ENCODE measurements around the gene CLIC5. TPM values are rescaled to one million over a fixed set of nuclear protein-coding genes. Genes with fewer than 3 reads are reported as not detected.

CLIC5 gene
- total and polyA plus RNA-seq, 2 of the 8 experiments (the other 6 are each of a cell fraction or from before 2014, with no cell fraction given): 0.12 to 0.15 TPM

- no peak overlapping the region for H2BK120ac ChIP-seq (replicated peaks; ENCODE audit: low read depth, low read length)
- DNase-seq (ENCODE audit: low read depth in 1 of 2, low spot score in 2 of 2) (no peak), FAIRE-seq (no peak)
- H3K27me3 ChIP-seq (replicated peaks in 1 of 4; ENCODE audit: control insufficient read depth in 3 of 4, extremely low read depth in 1 of 4, insufficient read depth in 3 of 4, low read length in 3 of 4): peaks cover 14 to 31% (median 22%) of the 10 kb centered on the region in 4 experiments
- no peaks in the 10 kb centered on the region for H4K20me1 ChIP-seq (replicated peaks in 1 of 2; ENCODE audit: control insufficient read depth in 1 of 2, insufficient read depth in 2 of 2, low read length in 2 of 2)
- H3K9me3 ChIP-seq (ENCODE audit: insufficient read depth in 2 of 2, low read depth in 1 of 2, low read length in 1 of 2): peaks cover 5 to 8% of the 10 kb centered on the region in 2 experiments
- H3K14ac ChIP-seq (ENCODE audit: insufficient read length): no peak overlapping the region
- no peak overlapping the region for H2BK15ac ChIP-seq (ENCODE audit: low read length)
- peaks cover 12% of the 10 kb centered on the region for H3K23me2 ChIP-seq (ENCODE audit: low read depth, low read length)
- H3K56ac ChIP-seq (replicated peaks; ENCODE audit: insufficient read length, low read depth, low read length): no peak overlapping the region
- H2BK20ac ChIP-seq (ENCODE audit: low read length): no peak overlapping the region
- no peaks in the 10 kb centered on the region for H3K79me2 ChIP-seq (ENCODE audit: control insufficient read depth in 1 of 2, insufficient read depth in 2 of 2, low read length in 2 of 2)
- no peak overlapping the region for H3K9ac ChIP-seq (replicated peaks in 1 of 4; ENCODE audit: extremely low read depth in 1 of 4, low read depth in 3 of 4, low read length in 3 of 4)
- no peak overlapping the region for H4K5ac ChIP-seq (ENCODE audit: insufficient read length, low read depth, low read length)
- H2BK5ac ChIP-seq (ENCODE audit: low read depth, low read length): no peak overlapping the region
- H3K79me1 ChIP-seq (ENCODE audit: low read depth, low read length): no peaks in the 10 kb centered on the region
- peaks cover 4 to 15% (median 8%) of the 10 kb centered on the region in 4 experiments; a peak in 4 of 7 replicates for H3K4me1 ChIP-seq (replicated peaks in 1 of 4; ENCODE audit: control insufficient read depth in 3 of 4, insufficient read depth in 4 of 4, low read length in 3 of 4)
- H2BK12ac ChIP-seq (ENCODE audit: low read depth, low read length): no peak overlapping the region
- WGBS, 2 experiments (ENCODE audit: extremely low coverage in 1 of 2, insufficient coverage in 1 of 2, insufficient read length in 1 of 2, insufficient replicate concordance in 2 of 2, low coverage in 1 of 2, low lambda C conversion rate in 2 of 2, missing lambda C conversion rate in 1 of 2): 52% methylated on average over 2 of the region's 2 CpGs; no CpG with 5 or more reads in 1 of the 2 experiments
- CTCF ChIA-PET (ENCODE audit: partially characterized antibody): interaction anchor here (0.6 to 5.1 kb wide), 4 partner anchors 23 to 83 kb away, joined by 4 to 18 read pairs (median 8); no protein-coding TSS in a partner anchor
- H2AK5ac ChIP-seq (ENCODE audit: low read depth, low read length): no peak overlapping the region
- H3K27ac ChIP-seq (ENCODE audit: low read depth, low read length): no peak overlapping the region
- no peak overlapping the region for H3K23ac ChIP-seq (ENCODE audit: insufficient read length)
- peak overlapping the region; percentile 21 to 81 (median 48); a peak in 6 of 8 replicates for H3K4me3 ChIP-seq (ENCODE audit: extremely low read depth in 1 of 4, insufficient read depth in 2 of 4, low read depth in 3 of 4, low read length in 4 of 4)
- no peak overlapping the region; the same call in 1 of the 2 replicates for H4K8ac ChIP-seq (ENCODE audit: extremely low read depth, insufficient read depth, low read length)
- H3K18ac ChIP-seq (ENCODE audit: extremely low read depth, low read length): peak overlapping the region; percentile 78; the same call in 1 of the 2 replicates
- H3K36me3 ChIP-seq (ENCODE audit: control insufficient read depth in 2 of 4, insufficient read depth in 4 of 4, low read length in 3 of 4): no peaks in the 10 kb centered on the region
- POLR2A ChIA-PET (ENCODE audit: partially characterized antibody): no interaction called here
- peak overlapping the region; percentile 2; the same call in 1 of the 2 replicates for H2AFZ ChIP-seq (ENCODE audit: low read length)
- H3K4ac ChIP-seq (replicated peaks; ENCODE audit: insufficient read length, low read depth, low read length): no peak overlapping the region
- H4K91ac ChIP-seq (replicated peaks; ENCODE audit: insufficient read length, low read length): no peak overlapping the region
- H3K4me2 ChIP-seq (ENCODE audit: insufficient read depth in 1 of 2, low read depth in 2 of 2, low read length in 2 of 2): peak overlapping the region; percentile 93 to 99
- TF ChIP-seq CREB1 (IDR thresholded peaks at IDR 0.05) (no peak), KDM1A (IDR thresholded peaks at IDR 0.05; ENCODE audit: borderline replicate concordance, low read length) (no peak), BACH1 (IDR thresholded peaks at IDR 0.05; ENCODE audit: low read length) (no peak), PHF8 (conservative IDR thresholded peaks at IDR 0.05; ENCODE audit: low read depth, low read length) (no peak)
Observed at GRCh38 chr6:46014046-46014445, 1.6 kb downstream of the CLIC5 start.

Measured in H1 (cell line).